Measurements from ENCODE around the gene WRAP53. TPM values are rescaled to one million over a fixed set of nuclear protein-coding genes. Genes with fewer than 3 reads are reported as not detected.
A peak's percentile ranks its signal among the peaks of the same experiment; 100 is the strongest.

Gene WRAP53
- polyA plus RNA-seq, 1 donor (not counting 4 experiments of a cell fraction or from before 2014, with no cell fraction given): 8.2 TPM

- no peak for TF ChIP-seq EZH2 (IDR thresholded peaks at IDR 0.05; ENCODE audit: low read length)
- peak; percentile 42 to 52 (median 47) for TF ChIP-seq CTCF (optimal IDR thresholded peaks at IDR 0.05 in 1 of 3, IDR thresholded peaks at IDR 0.05 in 1 of 3, conservative IDR thresholded peaks at IDR 0.05 in 1 of 3; ENCODE audit: extremely low read depth in 1 of 3, insufficient read depth in 2 of 3, low read length in 3 of 3)
- no peak for FAIRE-seq
Measured at GRCh38 chr17:7673239-7673638, 15.0 kb upstream of the WRAP53 start.

GRCh38 chr17:7674934-7675333, 13.3 kb upstream of the WRAP53 start:
- no peak for FAIRE-seq
- TF ChIP-seq EZH2 (IDR thresholded peaks at IDR 0.05; ENCODE audit: low read length) (no peak), CTCF (optimal IDR thresholded peaks at IDR 0.05 in 1 of 3, IDR thresholded peaks at IDR 0.05 in 1 of 3, conservative IDR thresholded peaks at IDR 0.05 in 1 of 3; ENCODE audit: extremely low read depth in 1 of 3, insufficient read depth in 2 of 3, low read length in 3 of 3) (no peak)
- Histone ChIP-seq H4K20me1 (ENCODE audit: control insufficient read depth, extremely low read depth, insufficient read depth, low read length) (no peaks in the 10 kb centered on the region), H3K27ac (ENCODE audit: control insufficient read depth, insufficient read depth, low read length) (no peak overlapping the region), H3K27me3 (ENCODE audit: control insufficient read depth, extremely low read depth, insufficient read depth, low read length) (no peaks in the 10 kb centered on the region), H3K4me2 (ENCODE audit: control insufficient read depth, extremely low read depth, insufficient read depth, low read depth, low read length) (no peak overlapping the region), H3K9ac (ENCODE audit: control insufficient read depth, extremely low read depth, insufficient read depth, low read length) (no peak overlapping the region), H3K79me2 (ENCODE audit: control insufficient read depth, insufficient read depth, low read length) (peaks cover 3% of the 10 kb centered on the region), H2AFZ (ENCODE audit: control insufficient read depth, low read length) (no peak overlapping the region), H3K9me3 (ENCODE audit: control insufficient read depth, low read depth, low read length) (peaks cover 3% of the 10 kb centered on the region), H3K9me1 (ENCODE audit: control insufficient read depth, extremely low read depth, insufficient read depth, low read length) (no peaks in the 10 kb centered on the region), H3K4me3 (ENCODE audit: control insufficient read depth in 2 of 3, extremely low read depth in 1 of 3, insufficient read depth in 2 of 3, low read depth in 1 of 3, low read length in 3 of 3) (no peak overlapping the region), H3K36me3 (ENCODE audit: control insufficient read depth in 2 of 2, extremely low read depth in 1 of 2, insufficient read depth in 2 of 2, low read length in 2 of 2) (peaks cover 19 to 20% of the 10 kb centered on the region in 2 experiments), H3K4me1 (ENCODE audit: control insufficient read depth, extremely low read depth, insufficient read depth, low read length) (no peaks in the 10 kb centered on the region)
- dilution Hi-C loops (cut with MboI; ENCODE audit: extremely low pct_ligation_motif_present, low sequenced_read_pairs): no loop called here
- DNase-seq (ENCODE audit: low read depth, low spot score): no peak

More at GRCh38 chr17:7673239-7673638, 15.0 kb upstream of the WRAP53 start:
- dilution Hi-C loops (cut with MboI; ENCODE audit: extremely low pct_ligation_motif_present, low sequenced_read_pairs): no loop called here
- DNase-seq (ENCODE audit: low read depth, low spot score): no peak
- Histone ChIP-seq H3K9me1 (ENCODE audit: control insufficient read depth, extremely low read depth, insufficient read depth, low read length) (no peaks in the 10 kb centered on the region), H3K9me3 (ENCODE audit: control insufficient read depth, low read depth, low read length) (peaks cover 3% of the 10 kb centered on the region), H3K4me2 (ENCODE audit: control insufficient read depth, extremely low read depth, insufficient read depth, low read depth, low read length) (no peak overlapping the region), H3K36me3 (ENCODE audit: control insufficient read depth in 2 of 2, extremely low read depth in 1 of 2, insufficient read depth in 2 of 2, low read length in 2 of 2) (peaks cover 22 to 25% of the 10 kb centered on the region in 2 experiments), H2AFZ (ENCODE audit: control insufficient read depth, low read length) (no peak overlapping the region), H3K4me3 (ENCODE audit: control insufficient read depth in 2 of 3, extremely low read depth in 1 of 3, insufficient read depth in 2 of 3, low read depth in 1 of 3, low read length in 3 of 3) (no peak overlapping the region), H4K20me1 (ENCODE audit: control insufficient read depth, extremely low read depth, insufficient read depth, low read length) (no peaks in the 10 kb centered on the region), H3K27ac (ENCODE audit: control insufficient read depth, insufficient read depth, low read length) (no peak overlapping the region), H3K79me2 (ENCODE audit: control insufficient read depth, insufficient read depth, low read length) (no peaks in the 10 kb centered on the region), H3K4me1 (ENCODE audit: control insufficient read depth, extremely low read depth, insufficient read depth, low read length) (no peaks in the 10 kb centered on the region), H3K9ac (ENCODE audit: control insufficient read depth, extremely low read depth, insufficient read depth, low read length) (no peak overlapping the region), H3K27me3 (ENCODE audit: control insufficient read depth, extremely low read depth, insufficient read depth, low read length) (no peaks in the 10 kb centered on the region)
